GM21526 (cell line): ENCODE data around the gene CUL7.

Source experiments
- ATAC-seq: cut with Tn5 transposase; IDR thresholded peaks from one replicate; pipeline ENCODE4 v1.9.1; 2021; ENCODE audit warnings: moderate library complexity; ENCODE audit not compliant: unreplicated experiment, low FRiP score

CUL7 gene

GRCh38 chr6:43077981-43078511 lies 24.4 kb upstream of the CUL7 start:
- no peak for ATAC-seq

- no peak for ATAC-seq
These were observed 23.7 kb upstream of the CUL7 start for GRCh38 chr6:43077333-43077809.

GRCh38 chr6:43076464-43077332 lies 23.0 kb upstream of the CUL7 start:
- ATAC-seq: no peak

GRCh38 chr6:43075670-43076463 lies 22.2 kb upstream of the CUL7 start, which contains the start of gene PTK7:
Gene PTK7, plus strand, starts transcription at chr6:43076314. Its CDS starts 175 bp downstream, at chr6:43076489.
- no peak for ATAC-seq

- ATAC-seq: no peak
These were observed 21.4 kb upstream of the CUL7 start for GRCh38 chr6:43074847-43075669.

- no peak for ATAC-seq
These were observed 16.5 kb upstream of the CUL7 start for GRCh38 chr6:43070028-43070632.

- ATAC-seq: no peak
These were observed 9.2 kb upstream of the CUL7 start for GRCh38 chr6:43062818-43063217.

- no peak for ATAC-seq
These were observed 8.2 kb upstream of the CUL7 start for GRCh38 chr6:43061861-43062260.

- ATAC-seq: no peak
These were observed 7.3 kb upstream of the CUL7 start for GRCh38 chr6:43060755-43061633.

GRCh38 chr6:43060034-43060754 lies 6.5 kb upstream of the CUL7 start:
- ATAC-seq: no peak

GRCh38 chr6:43059168-43060033 lies 5.8 kb upstream of the CUL7 start, which contains the start of the genes KLC4 and MRPL2:
Gene KLC4, plus strand, starts transcription at chr6:43059631. Its CDS starts 1,705 bp downstream, at chr6:43061336.
Gene MRPL2, minus strand, starts transcription at chr6:43059434. Its CDS starts 53 bp downstream, at chr6:43059381.
- ATAC-seq: peak; percentile 76

- ATAC-seq: no peak
These were observed 4.9 kb upstream of the CUL7 start for GRCh38 chr6:43058531-43058930.

- ATAC-seq: no peak
These were observed 2.3 kb upstream of the CUL7 start for GRCh38 chr6:43055966-43056365.

GRCh38 chr6:43054206-43054943 lies 724 bp upstream of the CUL7 start:
- ATAC-seq: no peak

- peak; percentile 7 for ATAC-seq
These were observed 658 bp downstream of the CUL7 start for GRCh38 chr6:43052842-43053544.
